NCI-H146 (cell line): Measurements from ENCODE around the gene TMEM31.

Experiments
- DNase-seq: peaks from one replicate; lab custom pipeline; 2025; lab: John Stamatoyannopoulos, UW

The TMEM31 gene, protein sequence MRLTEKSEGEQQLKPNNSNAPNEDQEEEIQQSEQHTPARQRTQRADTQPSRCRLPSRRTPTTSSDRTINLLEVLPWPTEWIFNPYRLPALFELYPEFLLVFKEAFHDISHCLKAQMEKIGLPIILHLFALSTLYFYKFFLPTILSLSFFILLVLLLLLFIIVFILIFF

DNA sequence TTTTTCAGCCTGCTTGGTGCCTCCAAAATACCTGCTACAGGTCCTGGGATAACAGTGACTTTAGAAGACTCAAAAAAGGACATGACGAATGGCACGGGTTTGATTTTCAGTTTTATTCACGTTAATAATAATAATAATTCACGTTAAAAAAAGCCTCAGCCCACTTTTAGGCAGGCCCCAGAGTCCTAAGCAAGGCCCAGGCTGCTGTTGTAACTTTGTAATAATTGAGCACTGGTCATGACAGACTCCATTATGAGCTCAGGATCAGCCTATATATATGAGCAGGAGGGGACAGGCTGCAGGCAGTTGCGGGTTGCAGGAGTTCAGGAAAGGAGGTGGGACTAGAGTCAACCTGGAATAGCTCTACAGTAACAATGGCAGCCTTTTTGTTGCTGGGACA lies at the start of gene TMEM31:
Gene TMEM31, plus strand, starts transcription at position 301 of the 400 bp plus-strand sequence. CDS start 1,350 bp downstream, outside the sequence.
- no peak for DNase-seq

DNA sequence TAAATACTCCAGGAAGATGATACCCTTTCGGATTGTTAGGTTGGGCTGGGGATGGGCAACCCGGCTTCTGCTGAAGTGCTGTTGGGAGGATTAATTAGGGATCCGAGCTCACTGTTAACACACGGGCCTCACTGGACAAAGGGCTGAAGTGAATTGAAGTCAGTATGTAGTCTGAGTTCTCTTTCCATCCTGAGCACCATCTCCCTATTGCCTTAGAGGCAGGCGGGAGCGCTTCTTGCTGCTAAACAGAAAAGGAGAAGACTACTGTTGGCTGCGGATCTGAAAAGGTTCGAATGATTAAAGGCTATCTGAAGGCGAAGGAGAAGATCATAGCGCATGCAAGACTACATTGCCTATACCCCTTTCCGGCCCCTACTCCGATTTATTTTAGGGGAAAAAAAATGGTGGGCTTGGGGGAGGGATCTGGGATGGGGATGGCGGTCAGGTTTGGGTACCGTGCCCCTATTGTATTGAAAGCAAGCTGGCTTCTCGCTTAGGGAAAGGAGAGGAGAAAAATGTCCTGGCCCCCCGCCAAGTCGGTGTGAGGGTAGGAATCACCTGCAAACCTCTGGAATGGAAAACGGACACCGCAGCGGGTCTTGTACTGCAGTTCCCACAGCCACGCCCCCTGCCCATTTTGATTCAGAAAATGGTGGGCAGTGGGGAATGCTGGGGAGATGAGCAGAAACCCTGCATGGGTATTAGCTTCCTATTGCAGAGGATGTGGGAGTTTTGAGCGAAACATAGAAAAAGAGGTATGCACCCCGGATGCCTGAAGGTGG lies 46.5 kb upstream of the TMEM31 start:
- DNase-seq, result peak; percentile 21

DNA sequence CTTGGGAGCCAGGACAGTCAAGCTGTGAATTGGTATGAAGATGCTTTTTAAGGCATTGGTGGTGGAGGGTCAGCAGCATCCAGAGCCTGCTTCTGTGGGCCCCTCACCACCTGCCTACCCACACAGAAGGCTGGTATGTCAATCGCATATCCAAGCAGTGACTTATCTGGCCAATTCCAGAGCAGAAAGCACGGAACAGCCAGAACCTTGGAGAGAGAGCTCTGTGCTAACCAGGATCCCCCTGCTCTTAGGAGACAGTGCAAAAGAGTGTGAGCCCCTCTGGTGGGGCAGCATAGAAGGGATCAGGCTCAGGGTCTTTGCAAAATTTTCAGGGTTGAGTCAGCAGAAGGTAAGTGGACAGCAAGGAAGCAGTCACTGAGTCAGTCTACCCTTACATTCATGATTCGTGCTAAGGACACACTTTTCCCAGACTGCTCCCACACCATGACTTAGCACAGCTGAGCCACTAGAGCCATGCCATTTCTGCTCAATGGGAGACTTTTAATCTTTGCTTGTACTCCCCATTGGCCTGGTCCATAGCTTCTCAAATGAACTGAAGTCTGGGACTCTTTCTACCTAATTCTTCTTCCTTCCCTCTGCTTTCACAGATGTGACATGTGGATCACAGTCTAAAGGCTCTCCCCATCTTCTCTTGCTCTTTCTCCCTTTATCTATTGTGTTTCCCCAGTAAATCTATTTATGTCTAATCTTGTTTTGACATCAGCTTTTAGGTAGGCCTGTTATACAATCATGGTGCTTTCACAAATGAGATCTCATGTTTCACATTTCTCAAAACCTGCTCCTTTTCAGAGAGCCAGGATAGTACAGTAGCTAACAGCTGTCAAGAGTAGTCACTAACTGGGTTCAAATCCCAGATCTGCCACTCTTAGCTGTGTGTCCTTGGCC lies 44.3 kb upstream of the TMEM31 start:
- DNase-seq, result no peak

DNA sequence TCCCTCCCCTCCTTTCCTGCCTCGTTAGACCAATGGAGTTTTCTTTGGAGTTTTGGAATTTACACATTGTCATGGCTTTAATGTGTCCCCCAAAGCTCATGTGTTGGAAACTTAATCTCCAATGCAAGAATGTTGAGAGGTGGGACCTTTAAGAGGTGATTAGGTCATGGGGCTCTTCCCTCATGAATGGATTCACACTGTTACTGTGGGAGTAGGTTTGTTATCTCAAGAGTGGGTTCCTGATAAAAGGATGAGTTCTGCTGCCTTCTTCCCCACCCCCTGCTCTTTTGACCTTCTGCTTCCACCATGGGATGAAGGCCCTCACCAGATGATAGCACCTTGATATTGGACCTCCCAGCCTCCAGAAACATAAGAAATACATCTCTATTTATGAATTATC lies 41.0 kb upstream of the TMEM31 start:
- DNase-seq, result no peak

DNA sequence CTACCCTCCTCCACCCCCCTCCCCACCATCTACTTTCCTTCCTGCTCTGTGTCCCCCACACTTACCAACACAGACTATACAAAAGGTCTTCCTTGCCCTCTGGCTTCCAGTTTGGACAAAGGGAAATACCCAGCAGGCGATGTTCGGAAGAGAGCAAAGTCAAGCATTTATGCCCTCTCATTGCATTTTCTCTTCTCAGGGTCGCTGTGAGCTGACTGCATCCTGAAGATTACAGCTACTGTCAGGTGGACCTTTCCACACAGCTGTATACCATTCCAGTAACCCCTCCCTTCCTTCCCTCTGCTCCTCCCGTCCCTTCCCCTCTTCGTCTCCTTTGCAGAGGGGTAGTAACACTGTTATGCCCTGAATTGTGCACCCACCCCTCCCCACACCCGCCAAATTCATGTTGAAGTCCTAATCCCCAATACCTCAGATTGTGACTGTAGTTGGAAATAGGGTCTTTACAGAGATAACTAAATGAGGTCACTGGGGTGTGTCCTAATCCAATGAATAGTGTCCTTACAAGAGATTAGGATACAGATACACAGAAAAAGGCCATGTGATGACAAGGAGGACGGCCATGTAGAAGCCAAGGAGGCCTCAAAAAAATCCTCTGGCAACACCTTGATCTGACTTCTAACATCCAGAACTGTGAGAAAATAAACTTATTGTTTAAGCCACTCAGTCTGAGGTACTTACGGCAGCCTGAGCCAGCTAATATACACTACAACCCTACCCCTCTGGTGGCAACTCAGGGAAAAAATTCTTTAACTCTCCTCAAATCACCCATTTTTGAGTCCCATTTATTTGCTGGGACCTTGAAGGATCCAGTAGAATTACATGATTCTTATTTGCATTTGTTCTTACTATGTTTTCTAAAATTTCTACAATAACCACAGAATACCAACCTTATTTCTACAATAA lies 35.9 kb upstream of the TMEM31 start:
- no peak for DNase-seq

DNA sequence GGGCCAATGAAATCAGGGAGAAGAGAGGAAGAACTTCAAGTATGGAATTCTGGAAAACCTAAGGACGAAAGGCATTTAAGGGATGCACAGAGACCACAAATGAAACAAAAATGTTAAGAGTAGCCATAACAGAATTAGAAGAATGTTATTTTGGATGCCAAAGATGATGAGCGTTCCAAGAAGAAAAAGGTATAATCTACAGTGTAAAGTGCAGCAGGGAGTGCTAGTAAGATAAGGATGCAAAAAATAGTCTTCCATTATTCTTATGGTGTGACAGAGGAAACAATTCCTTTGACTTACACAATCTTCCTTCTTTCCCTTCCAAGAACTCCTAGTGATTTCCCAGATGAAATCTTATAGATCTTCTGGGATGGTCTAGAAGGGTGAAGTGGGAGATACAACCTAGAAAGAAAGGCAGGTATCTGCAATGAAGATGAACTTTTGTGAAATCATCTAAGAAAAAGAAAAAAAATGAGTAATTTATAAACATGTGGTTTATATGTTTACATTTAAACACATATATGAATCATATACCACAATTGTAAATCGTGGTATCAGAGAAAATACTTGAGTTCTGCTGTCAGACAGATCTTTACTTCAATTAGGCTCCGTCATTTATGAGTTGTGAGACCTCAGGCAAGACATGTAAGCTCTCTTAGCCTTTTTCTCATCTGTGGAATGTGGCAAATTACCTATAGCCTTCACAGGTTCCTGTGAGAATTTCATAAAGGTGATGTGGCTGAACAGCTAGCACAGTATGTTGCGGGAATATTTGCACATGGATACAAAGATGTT lies 32.3 kb upstream of the TMEM31 start:
- DNase-seq, result no peak

DNA sequence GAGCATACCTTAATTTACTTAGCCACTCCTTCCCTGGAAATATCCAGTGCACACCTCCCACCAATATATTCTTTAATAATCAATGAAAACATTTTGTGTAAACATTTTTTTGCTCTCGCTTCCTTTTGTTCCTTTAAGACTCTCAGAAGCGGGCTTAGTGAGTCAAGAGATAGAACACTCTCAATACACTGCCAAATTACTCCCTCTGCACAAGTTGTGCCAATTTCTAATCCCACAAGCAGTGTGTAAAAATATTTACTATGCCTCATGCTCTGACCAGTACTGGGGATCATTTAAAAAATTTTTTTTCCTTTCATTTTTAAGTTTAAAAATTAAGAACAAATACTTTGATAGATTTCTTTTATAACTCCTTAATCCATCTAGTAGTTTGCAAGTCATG lies 29.3 kb upstream of the TMEM31 start:
- no peak for DNase-seq

DNA sequence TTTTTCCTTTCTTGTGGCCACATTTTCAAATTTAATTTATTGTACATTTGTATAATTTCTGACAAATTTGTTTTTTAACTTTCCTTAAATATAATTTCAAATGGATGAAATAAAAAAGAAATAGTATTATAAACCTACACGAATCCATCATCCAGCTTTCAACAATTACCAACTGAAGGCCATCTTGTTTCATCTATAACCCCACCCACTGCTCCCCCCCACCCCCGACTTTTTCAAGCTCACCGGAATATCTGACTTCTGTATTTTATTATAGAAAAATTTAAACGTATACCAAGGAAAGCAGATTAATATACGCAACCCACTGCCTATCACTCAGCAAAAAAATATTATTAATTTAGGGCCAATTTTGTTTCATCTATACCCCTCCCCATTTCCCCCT lies 25.3 kb upstream of the TMEM31 start:
- DNase-seq, result no peak

DNA sequence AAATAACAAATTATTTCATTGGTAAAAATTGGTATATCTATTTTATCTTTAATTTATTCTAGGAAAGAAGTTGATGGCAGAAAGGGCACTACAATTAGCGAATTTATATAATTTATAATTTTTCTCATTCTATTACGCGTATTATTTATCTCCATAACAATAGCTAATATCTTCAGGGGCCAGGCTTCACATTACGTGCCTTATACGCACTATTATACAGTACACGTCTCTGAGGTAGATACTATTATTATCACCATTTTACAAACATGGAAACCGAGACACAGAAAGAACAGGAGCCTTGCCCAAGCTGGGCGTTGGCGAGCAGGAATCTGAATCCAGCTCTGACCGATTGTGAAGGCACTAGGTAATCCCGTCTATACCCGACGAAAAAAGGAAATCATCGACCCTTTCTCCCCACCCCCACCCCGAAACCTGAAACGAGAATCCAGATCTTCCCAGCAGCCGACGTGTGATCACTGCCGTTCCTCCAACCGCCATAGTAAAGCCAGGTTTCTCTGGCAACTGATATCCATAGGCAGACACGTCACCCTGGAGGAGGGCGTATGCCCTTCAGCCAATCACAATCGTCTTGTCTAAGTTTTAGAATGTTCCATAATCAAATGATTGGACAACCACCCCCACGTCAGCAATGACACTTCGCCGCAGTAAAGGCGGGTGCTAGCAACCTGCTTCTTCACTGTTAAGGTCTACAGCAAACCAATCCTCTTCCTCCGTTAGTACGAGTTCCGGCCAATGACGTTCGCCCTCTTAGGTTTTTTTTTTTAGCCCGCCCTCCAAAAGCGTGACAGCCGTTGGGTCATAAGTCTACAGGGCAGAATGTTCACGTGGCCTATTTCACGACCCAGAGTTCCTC lies 24.3 kb upstream of the TMEM31 start, which contains the start of gene MORF4L2:
Gene MORF4L2, minus strand, starts transcription at position 501 of the 874 bp plus-strand sequence. CDS start 9,672 bp downstream, outside the sequence.
- DNase-seq, result peak; percentile 98

DNA sequence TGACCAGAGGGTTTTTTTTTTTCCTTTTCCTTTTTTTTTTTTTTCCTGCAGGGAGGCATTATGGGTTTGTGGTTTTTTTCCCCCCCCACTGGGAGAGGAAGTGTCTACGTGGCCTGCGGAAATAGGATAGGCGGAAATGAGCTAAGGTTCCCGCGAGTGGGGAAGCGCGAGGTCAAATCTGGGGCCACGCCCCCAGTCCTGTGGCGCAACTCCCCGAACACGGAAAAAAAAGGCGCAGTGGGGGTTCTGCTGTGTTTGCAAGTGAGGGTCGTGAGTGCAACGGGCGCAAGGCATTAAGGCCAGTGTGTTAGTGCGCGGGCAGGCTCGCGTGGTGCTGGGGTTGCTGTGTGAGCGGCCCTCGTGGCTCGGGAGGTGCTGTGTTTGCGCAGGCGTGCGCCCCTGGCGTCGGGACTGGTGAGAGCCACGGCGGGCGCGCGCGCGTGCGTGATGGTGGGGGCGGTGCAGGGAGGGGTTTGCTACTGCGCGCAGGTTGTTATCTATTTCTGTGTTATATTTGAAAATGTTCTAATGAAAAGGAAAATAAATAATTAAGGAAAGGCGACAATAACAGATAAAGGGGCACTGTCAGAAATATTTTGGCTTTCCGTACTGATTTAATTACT lies 23.5 kb upstream of the TMEM31 start:
- DNase-seq, result peak; percentile 90

DNA sequence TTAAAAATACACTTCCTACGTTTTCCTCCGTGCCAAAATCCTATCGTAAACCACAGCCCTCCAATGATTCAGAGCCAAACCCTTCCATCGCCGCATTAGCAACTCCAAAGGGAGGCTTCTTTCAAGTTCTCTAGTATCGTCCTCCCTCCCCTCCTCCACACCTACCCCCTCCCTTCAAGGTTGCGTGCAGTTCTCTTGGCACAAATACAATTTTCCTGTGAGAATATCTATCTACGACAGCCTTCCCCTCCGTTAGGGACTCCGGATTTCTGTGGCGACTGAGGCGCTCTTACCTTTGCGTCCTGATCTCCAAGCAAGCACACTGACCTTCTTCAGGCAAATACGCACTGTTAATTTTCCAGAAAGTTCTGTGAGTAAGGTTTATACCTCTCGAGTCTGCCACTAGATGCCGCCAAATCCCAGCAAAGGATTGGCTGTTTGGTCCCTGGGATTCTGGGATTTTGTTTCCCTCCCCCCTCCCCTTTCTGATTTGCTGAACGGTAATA lies 23.0 kb upstream of the TMEM31 start:
- DNase-seq, result peak; percentile 78

DNA sequence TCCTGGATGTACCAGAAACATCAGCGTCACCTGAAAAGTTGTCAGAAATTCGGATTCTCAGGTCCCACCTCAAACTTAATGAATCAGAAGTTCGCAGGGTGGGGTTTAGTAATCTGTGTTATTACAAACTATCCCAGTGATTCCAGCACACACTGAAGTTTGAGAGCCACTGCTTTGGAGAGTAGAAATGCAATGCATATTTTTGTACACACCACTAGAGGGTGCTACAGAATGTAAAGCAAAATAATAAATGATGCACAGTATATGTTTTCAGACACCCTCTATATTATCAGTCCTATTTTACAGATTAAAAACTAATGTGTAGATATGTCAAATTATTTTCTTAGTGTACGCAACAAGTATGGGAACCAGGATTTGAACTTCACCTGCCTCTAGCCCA lies 21.8 kb upstream of the TMEM31 start:
- peak; percentile 50 for DNase-seq

DNA sequence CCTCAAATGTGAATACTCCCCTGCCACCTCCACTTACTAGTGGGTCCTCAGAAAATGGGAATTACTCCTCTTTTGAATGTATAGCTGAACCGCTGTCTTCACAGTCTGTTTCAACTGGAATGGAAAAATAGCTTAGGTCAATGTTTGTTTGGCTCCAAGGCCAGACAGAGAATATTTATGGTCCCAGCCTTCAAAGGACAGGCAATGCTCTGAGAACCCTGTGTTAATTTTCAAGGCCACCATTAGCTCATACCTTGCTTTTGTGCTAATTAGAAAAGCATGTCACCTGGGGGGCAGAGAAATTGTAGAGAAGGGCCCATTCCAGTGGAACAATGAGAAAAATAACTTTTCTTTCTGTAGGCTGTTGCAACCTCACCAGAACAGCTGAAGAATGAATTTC lies 19.6 kb upstream of the TMEM31 start:
- no peak for DNase-seq

DNA sequence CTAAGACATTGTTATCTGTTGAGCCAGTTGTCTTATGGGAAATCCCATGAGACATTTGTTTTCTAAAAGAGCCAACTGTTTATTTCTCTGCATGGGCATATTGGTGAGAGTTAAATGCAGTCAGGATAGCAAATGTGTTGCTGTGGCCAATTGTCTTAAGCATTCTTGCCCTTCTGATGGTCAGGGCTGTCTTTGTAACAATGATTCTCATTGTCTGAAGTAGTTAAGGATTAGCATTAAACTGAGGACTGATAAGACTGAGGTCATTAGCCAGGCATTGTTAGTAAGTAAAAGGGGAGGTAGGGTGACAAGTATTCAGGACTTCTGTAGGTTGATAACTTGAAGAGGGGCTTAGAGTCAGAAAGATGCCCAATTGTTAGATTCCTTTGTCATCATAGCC lies 13.0 kb upstream of the TMEM31 start:
- no peak for DNase-seq

DNA sequence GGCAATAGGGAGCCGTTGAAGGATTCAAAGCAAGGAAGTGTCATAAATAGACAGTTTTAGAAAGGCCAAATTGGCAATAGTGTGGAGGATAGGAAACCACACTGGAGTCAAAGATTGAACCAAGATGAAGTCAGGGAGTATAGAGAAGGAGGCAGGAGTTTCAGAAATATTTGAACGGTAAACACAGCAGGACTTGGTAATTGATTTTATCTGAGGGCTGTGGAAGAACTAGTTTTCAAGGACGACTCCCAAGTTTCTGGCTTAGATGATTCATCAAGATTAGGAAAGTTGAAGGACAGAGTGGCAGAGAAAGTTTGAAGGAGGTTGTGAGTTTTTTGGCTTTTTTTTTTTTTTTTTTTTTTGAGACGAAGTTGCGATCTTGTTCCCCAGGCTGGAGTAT lies 11.5 kb upstream of the TMEM31 start:
- DNase-seq, result no peak

DNA sequence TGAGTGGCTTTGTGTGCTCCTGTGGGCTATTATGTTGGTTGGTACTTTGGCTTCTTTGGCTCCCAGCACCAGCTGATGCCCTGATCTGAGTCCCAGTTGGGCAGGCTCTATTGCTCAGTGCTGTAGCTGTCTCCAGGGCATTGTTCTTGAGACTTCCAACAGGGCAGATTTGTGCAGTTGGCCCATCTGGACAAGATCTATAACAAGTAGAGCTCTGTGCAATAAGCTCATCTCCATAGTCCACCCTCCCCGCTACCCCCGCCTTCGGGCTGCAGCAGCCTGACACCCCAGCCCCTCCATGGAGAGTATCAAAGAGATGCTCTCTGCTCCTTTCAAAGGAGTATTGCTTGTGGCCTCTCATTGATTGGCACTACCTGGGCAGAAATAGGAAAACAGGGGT lies 5.8 kb upstream of the TMEM31 start:
- DNase-seq, result no peak

DNA sequence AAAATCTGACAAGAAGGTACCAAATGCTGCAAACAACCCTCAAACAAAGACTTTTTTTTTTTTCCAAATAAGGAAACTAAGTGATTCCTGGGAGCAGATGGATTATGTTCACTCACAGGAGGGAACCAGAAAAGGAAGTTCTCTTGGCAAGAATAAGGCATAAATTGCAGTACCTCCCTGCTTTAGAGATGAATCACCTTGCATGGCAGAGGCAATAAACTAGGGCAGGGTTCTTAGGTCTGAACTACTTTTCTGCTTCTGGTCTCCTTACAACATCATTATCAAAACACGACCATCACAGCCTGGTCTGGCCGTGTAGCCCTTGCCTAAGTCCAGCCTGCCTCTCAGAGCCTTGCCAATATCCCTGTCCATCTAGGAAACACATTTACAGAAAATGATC lies 6.3 kb downstream of the TMEM31 start:
- peak; percentile 14 for DNase-seq

DNA sequence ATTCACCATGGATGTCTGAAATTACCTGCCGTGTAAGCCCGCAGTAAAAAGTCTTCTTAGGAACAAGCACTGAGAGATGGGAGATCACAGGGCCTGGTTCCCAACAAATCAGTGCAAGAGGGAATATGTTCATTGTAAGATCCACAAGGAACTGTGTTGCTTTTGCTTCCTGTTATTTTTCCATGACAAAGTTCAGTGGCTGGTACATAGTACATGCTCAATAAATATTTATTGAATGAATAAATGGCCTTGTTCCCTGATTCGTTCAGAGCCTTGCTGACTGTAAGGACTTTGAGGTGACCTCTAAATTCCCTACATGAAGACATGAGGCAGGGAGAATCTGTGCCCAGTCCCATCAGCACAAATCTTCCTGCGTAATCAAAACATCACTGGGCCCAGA lies 7.4 kb downstream of the TMEM31 start:
- no peak for DNase-seq

DNA sequence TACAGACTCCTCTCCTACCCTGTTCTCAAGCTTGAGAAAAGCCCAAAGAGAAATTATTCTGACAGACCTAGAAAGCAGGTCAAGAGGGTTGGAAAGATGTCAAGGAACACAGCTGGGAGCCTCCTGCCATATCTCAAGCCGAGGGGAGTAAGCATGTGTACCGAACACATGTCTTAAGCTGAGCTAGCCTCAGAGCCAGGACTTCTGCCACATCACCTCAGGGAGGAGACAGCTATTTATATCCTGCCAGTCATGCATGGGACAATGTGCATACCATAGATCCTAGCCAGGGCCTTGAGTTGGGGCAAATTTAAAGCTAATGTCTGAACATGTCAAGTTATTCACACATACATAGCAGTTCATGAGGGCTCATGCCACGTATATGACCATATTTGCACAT lies 11.8 kb downstream of the TMEM31 start:
- DNase-seq, result no peak
